HUDEP-2 (cell line): ENCODE measurements around the gene CHST5.

ENCODE experiments used
- DNase-seq, 76 experiments: peaks; one replicate each; lab custom pipeline; 2025; ENCODE audit not compliant: unreplicated experiment in 76 of 76; lab: John Stamatoyannopoulos, UW

CHST5 gene

GRCh38 chr16:75482434-75483205, 53.3 kb downstream of the CHST5 start:
- no peak for DNase-seq

- DNase-seq = no peak
Measured at GRCh38 chr16:75481475-75481874, 54.4 kb downstream of the CHST5 start.

GRCh38 chr16:75479421-75479990, 56.4 kb downstream of the CHST5 start:
- DNase-seq = no peak
